GM12801 (cell line): ENCODE results near the gene TRPC4AP.

Source experiments
- CTCF ChIP-seq: IDR thresholded peaks from one replicate; pipeline ENCODE4 v1.5.1; 2011; ENCODE audit warnings: control low read depth; ENCODE audit not compliant: insufficient read length; ENCODE audit errors: extremely low read depth

The TRPC4AP gene

DNA sequence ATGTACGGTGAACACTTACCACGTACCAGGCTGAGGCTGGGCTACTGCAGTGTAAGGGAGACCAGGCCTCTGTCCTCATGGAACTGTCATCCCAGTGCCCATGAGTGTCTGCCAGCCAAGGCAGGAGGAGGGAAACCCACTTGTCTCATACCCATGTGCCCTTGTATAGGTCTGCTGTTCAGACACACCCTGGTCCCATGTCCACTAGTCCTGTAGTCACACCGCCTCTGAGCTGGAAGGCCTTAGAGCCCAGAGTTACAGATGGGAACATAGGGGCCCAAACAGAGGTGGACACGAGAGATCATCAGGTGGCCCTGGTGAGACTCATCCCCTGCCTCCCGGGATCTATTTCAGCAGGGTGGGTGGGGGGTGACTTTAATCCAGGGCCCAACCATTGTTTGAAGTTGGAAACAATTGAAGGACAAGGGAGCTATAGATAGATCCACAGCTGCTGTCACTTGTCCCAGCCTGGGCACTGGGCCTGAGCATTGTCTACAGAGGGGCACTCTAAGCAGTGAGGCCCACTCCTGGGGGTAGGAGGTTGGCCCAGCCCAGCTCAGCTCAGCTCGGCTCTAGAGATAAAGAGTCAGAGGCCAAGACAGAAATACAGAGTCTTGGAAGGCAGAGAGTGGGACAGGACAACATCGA lies 122.3 kb downstream of the TRPC4AP start:
- TF ChIP-seq CTCF: no peak

- TF ChIP-seq CTCF: no peak
Observed at GRCh38 chr20:34968042-34968775, 124.4 kb downstream of the TRPC4AP start.

DNA sequence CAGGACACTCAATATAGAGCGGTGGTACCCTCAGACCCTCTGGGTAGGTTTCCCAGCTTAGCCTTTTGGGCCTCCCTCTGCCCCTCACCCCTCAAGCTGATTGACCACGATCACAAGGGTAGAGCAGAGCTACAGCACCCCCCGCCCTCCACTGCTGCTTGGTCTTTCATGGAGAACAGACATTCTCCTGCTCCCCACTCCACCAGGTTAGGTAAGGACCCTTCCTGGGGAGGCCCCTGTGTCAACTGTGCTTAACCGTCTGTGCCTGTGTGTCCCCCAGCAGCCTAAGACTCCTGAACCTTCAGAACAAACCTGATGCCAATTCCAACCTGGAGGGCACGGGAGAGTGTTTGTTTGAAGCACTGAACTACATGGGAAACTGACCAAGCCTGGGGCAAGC lies 125.2 kb downstream of the TRPC4AP start:
- TF ChIP-seq CTCF: no peak

- no peak for TF ChIP-seq CTCF
Observed at GRCh38 chr20:34965051-34965450, 127.6 kb downstream of the TRPC4AP start.

DNA sequence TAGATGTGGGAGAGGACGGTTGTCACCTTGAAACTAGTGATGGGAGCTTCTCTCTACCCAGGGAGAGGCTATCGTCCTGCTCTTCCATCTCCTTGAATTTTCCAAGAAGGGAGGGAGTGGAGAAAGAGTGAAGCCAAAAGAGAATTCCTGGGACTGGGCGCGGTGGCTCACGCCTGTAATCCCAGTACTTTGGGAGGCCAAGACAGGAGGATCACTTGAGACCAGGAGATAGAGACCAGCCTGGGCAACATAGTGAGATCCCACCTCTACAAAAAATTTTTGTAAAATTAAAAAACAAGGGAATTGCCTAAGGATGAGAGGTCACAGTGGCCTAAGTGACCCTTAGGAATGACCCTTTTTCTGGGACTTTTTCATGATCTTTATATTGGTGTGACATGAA lies 128.1 kb downstream of the TRPC4AP start:
- TF ChIP-seq CTCF: no peak

DNA sequence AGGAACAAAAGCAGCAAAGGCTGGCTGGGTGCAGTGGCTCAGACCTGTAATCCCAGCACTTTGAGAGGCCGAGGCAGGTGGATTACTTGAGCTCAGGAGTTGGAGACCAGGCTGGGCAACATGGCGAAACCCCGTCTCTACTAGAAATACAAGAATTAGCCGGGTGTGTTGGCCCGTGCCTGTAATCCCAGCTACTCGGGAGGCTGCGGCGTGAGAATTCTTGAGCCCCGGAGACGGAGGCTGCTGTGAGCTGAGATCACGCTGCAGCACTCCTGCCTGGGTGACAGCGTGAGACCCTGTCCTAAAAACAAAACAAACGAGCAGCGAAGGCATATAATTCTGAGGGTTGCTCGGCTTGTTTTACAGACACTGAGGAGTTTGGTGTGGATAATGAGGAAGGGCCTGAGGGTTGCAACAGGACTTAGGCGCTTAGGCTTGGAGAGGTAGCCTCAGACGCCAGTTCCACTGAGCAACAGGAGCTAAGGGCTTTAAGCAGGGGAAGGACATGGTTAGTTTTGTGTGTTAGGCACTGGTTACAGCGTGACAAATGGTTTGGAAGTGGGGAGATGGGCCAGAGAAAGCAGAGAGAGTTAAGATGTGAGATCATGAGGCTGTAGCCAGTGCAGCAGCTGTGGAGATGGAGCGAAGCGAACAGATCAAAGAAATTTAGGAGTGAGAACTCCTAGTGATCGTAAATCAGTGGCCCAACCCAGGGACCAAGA lies 135.7 kb downstream of the TRPC4AP start:
- no peak for TF ChIP-seq CTCF

GRCh38 chr20:34956041-34956458 lies 136.6 kb downstream of the TRPC4AP start:
- TF ChIP-seq CTCF: no peak
